Choroid plexus epithelial cell (primary cell): ENCODE results near the gene HSPA12B.

Experiments
- DNase-seq: peaks from one replicate; pipeline ENCODE4 v3.0.0-alpha.2; 2010; ENCODE audit warnings: low read depth
- H3K4me3 ChIP-seq: 2 replicates; pipeline ENCODE4 v1.5.1; 2011; ENCODE audit warnings: low read depth, mild to moderate bottlenecking, control low read depth, low read length, moderate library complexity
- CTCF ChIP-seq: conservative IDR thresholded peaks from 2 replicates; pipeline ENCODE4 v1.5.1; 2011; ENCODE audit warnings: low read depth, mild to moderate bottlenecking, control low read depth, inconsistent platforms, low read length, moderate library complexity

Gene HSPA12B

GRCh38 chr20:3732327-3733118 is at the start of gene HSPA12B:
HSPA12B (plus strand) TSS chr20:3732685; CDS start chr20:3738675, 5,990 bp downstream.
- no peak for TF ChIP-seq CTCF
- no peak within 1 kb of the TSS for H3K4me3 ChIP-seq
- no peak for DNase-seq

- H3K4me3 ChIP-seq = no peak overlapping the region
- DNase-seq = no peak
- no peak for TF ChIP-seq CTCF
Measured at GRCh38 chr20:3685341-3685740, 47.1 kb upstream of the HSPA12B start.

- DNase-seq = no peak
- TF ChIP-seq CTCF = no peak
- no peak overlapping the region for H3K4me3 ChIP-seq
Measured at GRCh38 chr20:3686421-3686820, 46.1 kb upstream of the HSPA12B start.

- DNase-seq = peak; percentile 91
- no peak overlapping the region for H3K4me3 ChIP-seq
Measured at GRCh38 chr20:3686867-3687321, 45.6 kb upstream of the HSPA12B start.

GRCh38 chr20:3687655-3688054 is 44.8 kb upstream of the HSPA12B start:
- DNase-seq = peak; percentile 77
- TF ChIP-seq CTCF = no peak
- H3K4me3 ChIP-seq = no peak overlapping the region

More at GRCh38 chr20:3686867-3687321, 45.6 kb upstream of the HSPA12B start:
- TF ChIP-seq CTCF = peak; percentile 37

GRCh38 chr20:3689978-3690377 is 42.5 kb upstream of the HSPA12B start:
- H3K4me3 ChIP-seq = no peak overlapping the region
- no peak for DNase-seq
- no peak for TF ChIP-seq CTCF

- TF ChIP-seq CTCF = no peak
- H3K4me3 ChIP-seq = no peak overlapping the region
- no peak for DNase-seq
Measured at GRCh38 chr20:3690413-3690812, 42.1 kb upstream of the HSPA12B start.
